ENCODE measurements around the gene SPART. TPM values are rescaled to one million over a fixed set of nuclear protein-coding genes. Genes with fewer than 3 reads are reported as not detected.

Gene SPART
- polyA plus RNA-seq, 1 of the 3 experiments (the other 2 are of a cell fraction): 4.8 TPM

DNA sequence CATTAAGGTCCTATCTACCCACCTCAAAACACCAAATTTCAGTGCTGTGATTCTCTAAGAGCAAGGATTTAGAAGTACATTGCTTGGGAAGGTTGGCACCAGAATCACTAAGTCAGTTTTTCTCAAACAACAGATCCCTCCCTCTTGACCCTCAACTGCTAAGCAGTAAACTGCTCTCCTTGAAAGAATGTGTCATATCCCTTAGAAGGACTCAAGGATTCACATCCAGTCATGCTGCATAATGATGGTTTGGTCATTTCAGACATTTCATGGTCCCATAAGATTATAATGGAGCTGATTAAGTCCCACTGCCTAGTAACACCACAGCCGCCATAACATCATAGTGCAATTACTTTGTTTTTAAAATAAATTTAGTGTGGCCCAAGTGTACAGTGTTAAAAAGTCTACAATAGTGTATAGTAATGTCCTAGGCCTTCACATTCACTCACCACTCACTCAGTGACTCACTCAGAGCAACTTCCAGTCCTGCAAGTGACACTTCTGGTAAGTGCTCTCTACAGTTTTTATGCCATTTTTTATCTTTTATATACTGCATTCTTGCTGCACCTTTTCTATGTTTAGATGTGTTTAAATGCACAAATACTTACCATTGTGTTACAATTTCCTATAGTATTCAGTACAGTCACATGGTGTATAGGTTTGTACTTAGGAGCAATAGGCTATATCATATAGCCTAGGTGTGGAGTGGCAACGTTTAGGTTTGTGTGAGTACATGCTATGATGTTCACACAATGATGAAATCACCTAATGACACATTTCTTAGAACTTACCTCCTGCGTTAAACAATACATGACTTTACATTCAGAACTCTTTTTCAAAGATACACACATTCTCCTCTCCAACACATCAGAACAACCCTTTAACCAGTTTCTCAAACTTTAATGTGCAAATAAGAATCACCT, 32.9 kb downstream of the SPART start:
- Histone ChIP-seq H3K9ac (no peak overlapping the region), H3K4me2 (no peak overlapping the region), H3K9me2 (no peaks in the 10 kb centered on the region), H3K79me2 (ENCODE audit: insufficient read depth) (no peaks in the 10 kb centered on the region), H3K27ac (ENCODE audit: low read depth in 2 of 2, low read length in 1 of 2) (no peak overlapping the region), H3K9me3 (no peaks in the 10 kb centered on the region), H3F3A (replicated peaks; ENCODE audit: insufficient read depth) (no peaks in the 10 kb centered on the region), H3K4me1 (ENCODE audit: control insufficient read depth in 1 of 2, insufficient read depth in 2 of 2, low read depth in 1 of 2, low read length in 1 of 2) (no peaks in the 10 kb centered on the region), H2AFZ (ENCODE audit: low read depth) (no peak overlapping the region), H3K4me3 (ENCODE audit: low read depth in 2 of 2, low read length in 1 of 2) (no peak overlapping the region), H3K27me3 (ENCODE audit: insufficient read depth) (no peaks in the 10 kb centered on the region), H4K20me1 (ENCODE audit: insufficient read depth) (no peaks in the 10 kb centered on the region), H3K36me3 (replicated peaks in 1 of 2; ENCODE audit: control insufficient read depth in 1 of 2, insufficient read depth in 2 of 2, low read length in 1 of 2) (peaks cover 3 to 7% of the 10 kb centered on the region in 2 experiments)
- ChIA-PET POLR2A (no interaction called here), CTCF (interaction anchor here (1.3 to 2.2 kb wide), 2 partner anchors 17 to 30 kb away, joined by 3 to 7 read pairs; no protein-coding TSS in a partner anchor)
- no peak for TF ChIP-seq MXI1 (IDR thresholded peaks at IDR 0.05; ENCODE audit: low read depth, low read length)
- no peak for TF ChIP-seq TAF1 (IDR thresholded peaks at IDR 0.05; ENCODE audit: borderline replicate concordance, low read depth, low read length)
- no peak for TF ChIP-seq YY1 (IDR thresholded peaks at IDR 0.05; ENCODE audit: low read depth)
- no peak for TF ChIP-seq FOXM1 (IDR thresholded peaks at IDR 0.05; ENCODE audit: low read depth)
- TF ChIP-seq, protein P1, sequence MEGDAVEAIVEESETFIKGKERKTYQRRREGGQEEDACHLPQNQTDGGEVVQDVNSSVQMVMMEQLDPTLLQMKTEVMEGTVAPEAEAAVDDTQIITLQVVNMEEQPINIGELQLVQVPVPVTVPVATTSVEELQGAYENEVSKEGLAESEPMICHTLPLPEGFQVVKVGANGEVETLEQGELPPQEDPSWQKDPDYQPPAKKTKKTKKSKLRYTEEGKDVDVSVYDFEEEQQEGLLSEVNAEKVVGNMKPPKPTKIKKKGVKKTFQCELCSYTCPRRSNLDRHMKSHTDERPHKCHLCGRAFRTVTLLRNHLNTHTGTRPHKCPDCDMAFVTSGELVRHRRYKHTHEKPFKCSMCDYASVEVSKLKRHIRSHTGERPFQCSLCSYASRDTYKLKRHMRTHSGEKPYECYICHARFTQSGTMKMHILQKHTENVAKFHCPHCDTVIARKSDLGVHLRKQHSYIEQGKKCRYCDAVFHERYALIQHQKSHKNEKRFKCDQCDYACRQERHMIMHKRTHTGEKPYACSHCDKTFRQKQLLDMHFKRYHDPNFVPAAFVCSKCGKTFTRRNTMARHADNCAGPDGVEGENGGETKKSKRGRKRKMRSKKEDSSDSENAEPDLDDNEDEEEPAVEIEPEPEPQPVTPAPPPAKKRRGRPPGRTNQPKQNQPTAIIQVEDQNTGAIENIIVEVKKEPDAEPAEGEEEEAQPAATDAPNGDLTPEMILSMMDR (IDR thresholded peaks at IDR 0.05): no peak
- TF ChIP-seq SMC3 (IDR thresholded peaks at IDR 0.05; ENCODE audit: low read depth, low read length): no peak
- TF ChIP-seq, protein P2, sequence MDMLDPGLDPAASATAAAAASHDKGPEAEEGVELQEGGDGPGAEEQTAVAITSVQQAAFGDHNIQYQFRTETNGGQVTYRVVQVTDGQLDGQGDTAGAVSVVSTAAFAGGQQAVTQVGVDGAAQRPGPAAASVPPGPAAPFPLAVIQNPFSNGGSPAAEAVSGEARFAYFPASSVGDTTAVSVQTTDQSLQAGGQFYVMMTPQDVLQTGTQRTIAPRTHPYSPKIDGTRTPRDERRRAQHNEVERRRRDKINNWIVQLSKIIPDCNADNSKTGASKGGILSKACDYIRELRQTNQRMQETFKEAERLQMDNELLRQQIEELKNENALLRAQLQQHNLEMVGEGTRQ (IDR thresholded peaks at IDR 0.05; ENCODE audit: borderline replicate concordance, low read depth, low read length): no peak
- TF ChIP-seq NRF1 (IDR thresholded peaks at IDR 0.05; ENCODE audit: low read depth, low read length): no peak
- TF ChIP-seq, protein P3, sequence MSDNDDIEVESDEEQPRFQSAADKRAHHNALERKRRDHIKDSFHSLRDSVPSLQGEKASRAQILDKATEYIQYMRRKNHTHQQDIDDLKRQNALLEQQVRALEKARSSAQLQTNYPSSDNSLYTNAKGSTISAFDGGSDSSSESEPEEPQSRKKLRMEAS (IDR thresholded peaks at IDR 0.05; ENCODE audit: low read depth): no peak
- no peak for TF ChIP-seq JUND (IDR thresholded peaks at IDR 0.05)
- TF ChIP-seq, protein P4, sequence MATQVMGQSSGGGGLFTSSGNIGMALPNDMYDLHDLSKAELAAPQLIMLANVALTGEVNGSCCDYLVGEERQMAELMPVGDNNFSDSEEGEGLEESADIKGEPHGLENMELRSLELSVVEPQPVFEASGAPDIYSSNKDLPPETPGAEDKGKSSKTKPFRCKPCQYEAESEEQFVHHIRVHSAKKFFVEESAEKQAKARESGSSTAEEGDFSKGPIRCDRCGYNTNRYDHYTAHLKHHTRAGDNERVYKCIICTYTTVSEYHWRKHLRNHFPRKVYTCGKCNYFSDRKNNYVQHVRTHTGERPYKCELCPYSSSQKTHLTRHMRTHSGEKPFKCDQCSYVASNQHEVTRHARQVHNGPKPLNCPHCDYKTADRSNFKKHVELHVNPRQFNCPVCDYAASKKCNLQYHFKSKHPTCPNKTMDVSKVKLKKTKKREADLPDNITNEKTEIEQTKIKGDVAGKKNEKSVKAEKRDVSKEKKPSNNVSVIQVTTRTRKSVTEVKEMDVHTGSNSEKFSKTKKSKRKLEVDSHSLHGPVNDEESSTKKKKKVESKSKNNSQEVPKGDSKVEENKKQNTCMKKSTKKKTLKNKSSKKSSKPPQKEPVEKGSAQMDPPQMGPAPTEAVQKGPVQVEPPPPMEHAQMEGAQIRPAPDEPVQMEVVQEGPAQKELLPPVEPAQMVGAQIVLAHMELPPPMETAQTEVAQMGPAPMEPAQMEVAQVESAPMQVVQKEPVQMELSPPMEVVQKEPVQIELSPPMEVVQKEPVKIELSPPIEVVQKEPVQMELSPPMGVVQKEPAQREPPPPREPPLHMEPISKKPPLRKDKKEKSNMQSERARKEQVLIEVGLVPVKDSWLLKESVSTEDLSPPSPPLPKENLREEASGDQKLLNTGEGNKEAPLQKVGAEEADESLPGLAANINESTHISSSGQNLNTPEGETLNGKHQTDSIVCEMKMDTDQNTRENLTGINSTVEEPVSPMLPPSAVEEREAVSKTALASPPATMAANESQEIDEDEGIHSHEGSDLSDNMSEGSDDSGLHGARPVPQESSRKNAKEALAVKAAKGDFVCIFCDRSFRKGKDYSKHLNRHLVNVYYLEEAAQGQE (IDR thresholded peaks at IDR 0.05; ENCODE audit: low read depth, low read length): no peak
- TF ChIP-seq TCF12 (IDR thresholded peaks at IDR 0.05): no peak
- no peak for TF ChIP-seq MEF2A (IDR thresholded peaks at IDR 0.05; ENCODE audit: borderline replicate concordance, low read depth)
- no peak for TF ChIP-seq ELF1 (IDR thresholded peaks at IDR 0.05)
- 90% methylated on average over 3 of the region's 3 CpGs for WGBS (ENCODE audit: low lambda C conversion rate)
- DNase-seq: no peak

Measured in SK-N-SH (cell line).